IgD-negative memory B cell (primary cell): ENCODE data around the gene TGDS. TPM values are rescaled to one million over a fixed set of nuclear protein-coding genes. Genes with fewer than 3 reads are reported as not detected.
"Not testable (repeated sequence)": the region's sequence is repeated elsewhere in the genome, so short reads cannot be mapped to it uniquely, and the experiment has no call there.

Experiments used
- H3K27ac Mint-ChIP-seq, 3 donors: one replicate each; pipeline ENCODE4 v1.8.0; 2020 to 2022; ENCODE audit warnings: mild to moderate bottlenecking in 3 of 3, mixed read lengths in 3 of 3, moderate library complexity in 1 of 3
- H3K27me3 Mint-ChIP-seq: one replicate; pipeline ENCODE4 v1.8.0; 2021; ENCODE audit warnings: mixed read lengths
- H3K36me3 Mint-ChIP-seq: one replicate; pipeline ENCODE4 v1.8.0; 2020; ENCODE audit warnings: mild to moderate bottlenecking, mixed read lengths
- H3K4me1 Mint-ChIP-seq, 3 donors: one replicate each; pipeline ENCODE4 v1.8.0; 2020 to 2022; ENCODE audit warnings: mixed read lengths in 3 of 3, mild to moderate bottlenecking in 1 of 3
- H3K4me3 Mint-ChIP-seq, 4 donors: one replicate each; pipeline ENCODE4 v1.8.0; 2020 to 2022; ENCODE audit warnings: mild to moderate bottlenecking in 4 of 4, mixed read lengths in 4 of 4, moderate library complexity in 3 of 4
- H3K9me3 Mint-ChIP-seq, 3 donors: one replicate each; pipeline ENCODE4 v1.8.0; 2020 to 2021; ENCODE audit warnings: mixed read lengths in 3 of 3, mild to moderate bottlenecking in 1 of 3
- polyA plus RNA-seq: library from polyadenylated mRNA; unstranded; fragments of 300-500 nt; fragmentation: Illumina TruSeq; gene quantifications from one replicate; pipeline ENCODE4 v1.2.3, GENCODE V29; 2021

TGDS gene, protein sequence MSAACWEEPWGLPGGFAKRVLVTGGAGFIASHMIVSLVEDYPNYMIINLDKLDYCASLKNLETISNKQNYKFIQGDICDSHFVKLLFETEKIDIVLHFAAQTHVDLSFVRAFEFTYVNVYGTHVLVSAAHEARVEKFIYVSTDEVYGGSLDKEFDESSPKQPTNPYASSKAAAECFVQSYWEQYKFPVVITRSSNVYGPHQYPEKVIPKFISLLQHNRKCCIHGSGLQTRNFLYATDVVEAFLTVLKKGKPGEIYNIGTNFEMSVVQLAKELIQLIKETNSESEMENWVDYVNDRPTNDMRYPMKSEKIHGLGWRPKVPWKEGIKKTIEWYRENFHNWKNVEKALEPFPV
- polyA plus RNA-seq = 9.5 TPM

DNA sequence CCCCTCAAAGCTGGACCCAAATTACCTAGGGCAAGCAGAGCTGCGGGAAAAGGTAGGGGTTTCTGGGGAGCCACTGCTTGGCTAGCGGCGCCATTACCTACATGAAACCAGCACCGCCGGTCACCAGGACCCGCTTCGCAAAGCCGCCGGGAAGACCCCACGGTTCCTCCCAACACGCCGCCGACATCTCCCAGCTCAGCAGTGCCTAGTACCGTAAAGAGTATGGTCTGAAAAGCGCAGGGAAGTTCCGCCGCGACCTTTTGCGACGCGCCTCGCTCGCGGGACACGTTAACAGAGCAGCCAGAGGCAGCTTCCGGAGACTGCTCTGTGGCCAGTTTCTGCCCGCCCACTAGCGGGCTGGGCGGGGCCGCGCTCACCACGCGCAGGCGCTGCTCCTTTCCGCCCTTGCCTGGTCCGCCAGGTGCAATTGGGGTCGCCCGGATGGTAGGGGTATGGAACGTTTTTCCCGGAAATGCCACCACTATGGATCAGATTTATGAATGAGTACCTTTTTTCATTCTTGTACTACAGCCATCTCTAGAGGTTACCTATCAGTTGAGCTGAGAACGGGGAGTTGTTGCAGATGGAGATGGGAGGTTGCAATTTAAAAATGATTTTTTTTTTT lies at the start of gene TGDS:
TGDS (minus strand) TSS at position 203 of the 625 bp plus-strand sequence; CDS start at position 187, 16 bp downstream.
- H3K27me3 Mint-ChIP-seq = no peaks in the 10 kb centered on the region
- H3K4me3 Mint-ChIP-seq = peak within 1 kb of the TSS; percentile 93 to 97 (median 96)
- no peaks in the 10 kb centered on the region for H3K9me3 Mint-ChIP-seq
- peaks cover 1% of the 10 kb centered on the region for H3K36me3 Mint-ChIP-seq
- peaks cover 27 to 31% (median 28%) of the 10 kb centered on the region in 3 donors for H3K4me1 Mint-ChIP-seq
- peak within 1 kb of the TSS; percentile 88 to 94 (median 89) for H3K27ac Mint-ChIP-seq

DNA sequence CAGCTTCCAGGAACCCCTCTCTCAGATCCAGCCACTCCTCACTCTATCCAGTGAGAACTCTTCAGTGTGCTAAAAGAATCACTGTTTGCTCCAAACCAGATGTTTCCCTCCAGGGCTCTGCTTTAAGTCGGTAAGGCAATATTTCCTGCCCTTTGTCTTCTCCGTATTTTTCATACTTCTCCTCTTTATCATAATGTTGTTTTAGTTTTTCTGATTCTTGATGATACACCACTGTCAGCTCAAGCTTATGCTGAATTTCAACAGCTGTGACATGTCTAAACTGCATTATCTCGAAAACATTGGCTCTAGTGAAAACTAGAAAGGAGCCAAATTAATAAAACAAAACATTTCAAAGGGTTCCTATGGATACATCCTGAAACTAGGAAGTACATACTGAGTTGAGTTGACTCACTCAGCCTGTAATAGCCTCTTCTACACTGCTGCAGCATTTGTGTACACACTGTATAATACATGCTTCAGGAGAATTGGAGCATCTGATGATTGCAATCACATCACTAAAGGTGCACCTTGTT lies 45.5 kb upstream of the TGDS start:
- Mint-ChIP-seq H3K27ac (peak overlapping the region in 1 of 3 donors; percentile 27), H3K4me3 (no peak overlapping the region), H3K9me3 (peaks cover 0 to 4% (median 2%) of the 10 kb centered on the region in 3 donors), H3K4me1 (no peaks in the 10 kb centered on the region), H3K36me3 (no peaks in the 10 kb centered on the region), H3K27me3 (peaks cover 9% of the 10 kb centered on the region)

DNA sequence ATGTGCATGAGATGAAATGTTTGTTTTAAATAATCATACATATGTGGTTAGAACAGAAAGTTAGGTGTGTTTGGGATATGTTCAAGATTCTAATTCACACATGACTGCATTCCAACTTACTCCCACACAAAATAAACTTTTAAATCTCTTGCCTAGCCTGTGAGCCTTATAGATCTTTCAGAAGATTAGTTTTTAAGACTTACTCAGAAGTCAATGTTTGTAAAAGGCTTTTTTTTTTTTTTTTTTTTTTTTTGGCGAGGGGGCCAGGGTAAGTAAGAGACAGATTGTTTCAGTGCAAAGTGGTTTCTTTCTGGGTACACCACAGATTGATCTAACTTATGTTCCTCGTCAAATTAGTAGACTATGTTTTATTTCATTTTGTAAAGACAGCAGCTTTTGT lies 44.8 kb upstream of the TGDS start:
- H3K36me3 Mint-ChIP-seq = no peaks in the 10 kb centered on the region
- H3K4me1 Mint-ChIP-seq = no peaks in the 10 kb centered on the region
- peaks cover 9% of the 10 kb centered on the region for H3K27me3 Mint-ChIP-seq
- H3K4me3 Mint-ChIP-seq = no peak overlapping the region
- H3K9me3 Mint-ChIP-seq = peaks cover 0 to 4% (median 2%) of the 10 kb centered on the region in 3 donors
- H3K27ac Mint-ChIP-seq = no peak overlapping the region

DNA sequence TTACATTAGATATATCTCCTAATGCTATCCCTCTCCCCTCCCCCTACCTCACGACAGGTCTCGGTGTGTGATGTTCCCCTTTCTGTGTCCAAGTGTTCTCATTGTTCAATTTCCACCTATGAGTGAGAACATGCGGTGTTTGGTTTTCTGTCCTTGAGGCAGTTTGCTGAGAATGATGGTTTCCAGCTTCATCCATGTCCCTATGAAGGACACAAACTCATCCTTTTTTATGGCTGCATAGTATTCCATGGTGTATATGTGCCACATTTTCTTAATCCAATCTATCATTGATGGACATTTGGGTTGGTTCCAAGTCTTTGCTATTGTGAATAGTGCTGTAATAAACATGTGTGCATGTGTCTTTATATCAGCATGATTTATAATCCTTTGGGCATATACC lies 41.7 kb upstream of the TGDS start:
- not testable (repeated sequence) for H3K4me1 Mint-ChIP-seq, H3K27me3 Mint-ChIP-seq, H3K4me3 Mint-ChIP-seq, H3K27ac Mint-ChIP-seq, H3K9me3 Mint-ChIP-seq, H3K36me3 Mint-ChIP-seq

DNA sequence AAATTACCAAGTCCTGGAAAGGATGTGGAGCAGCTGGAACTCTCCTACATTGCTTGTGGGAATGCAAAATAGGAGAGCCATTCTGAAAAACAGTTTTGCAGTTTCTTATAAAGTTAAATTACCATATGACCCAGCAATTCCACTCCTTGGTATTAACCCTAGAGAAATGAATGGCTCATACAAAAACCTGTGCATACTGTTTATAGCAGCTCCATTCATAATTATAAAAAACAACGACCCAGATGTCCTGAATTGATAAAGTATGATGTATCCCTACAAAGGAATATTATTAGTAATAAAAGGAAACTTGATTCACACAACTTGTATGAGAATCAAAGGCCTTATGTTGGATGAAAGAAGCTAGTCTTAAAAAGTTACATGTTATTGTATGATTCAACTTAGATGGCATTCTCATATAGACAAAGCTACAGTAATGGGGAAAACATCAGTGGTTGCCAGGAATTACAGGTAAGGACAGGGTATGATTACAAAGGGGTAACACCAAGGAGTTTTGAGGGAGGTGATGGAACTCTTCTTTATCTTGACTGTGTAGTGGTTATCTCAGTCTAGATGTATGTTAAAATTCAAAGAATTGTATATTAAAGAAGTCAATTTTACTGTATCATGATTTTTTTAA lies 41.1 kb upstream of the TGDS start:
- no peaks in the 10 kb centered on the region for H3K4me1 Mint-ChIP-seq
- H3K27me3 Mint-ChIP-seq = peaks cover 2% of the 10 kb centered on the region
- H3K36me3 Mint-ChIP-seq = no peaks in the 10 kb centered on the region
- no peak overlapping the region for H3K27ac Mint-ChIP-seq
- H3K4me3 Mint-ChIP-seq = no peak overlapping the region
- peaks cover 0 to 4% (median 3%) of the 10 kb centered on the region in 3 donors for H3K9me3 Mint-ChIP-seq

DNA sequence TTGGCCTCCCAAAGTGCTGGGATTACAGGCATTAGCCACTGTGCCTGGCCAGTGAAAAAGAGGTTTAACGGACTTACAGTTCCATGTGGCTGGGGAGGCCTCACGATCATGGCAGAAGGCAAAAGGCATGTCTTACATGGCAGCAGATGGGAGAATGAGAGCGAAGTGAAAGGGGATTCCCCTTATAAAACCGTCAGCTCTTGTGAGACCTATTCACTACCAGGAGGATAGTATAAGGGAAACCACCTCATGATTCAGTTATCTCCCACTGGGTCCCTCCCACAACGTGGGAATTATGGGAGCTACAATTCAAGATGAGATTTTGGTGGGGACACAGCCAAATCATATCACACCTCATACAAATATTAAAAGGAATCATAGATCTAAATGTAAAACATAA lies 40.1 kb upstream of the TGDS start:
- H3K27ac Mint-ChIP-seq, H3K27me3 Mint-ChIP-seq, H3K36me3 Mint-ChIP-seq, H3K4me3 Mint-ChIP-seq, H3K4me1 Mint-ChIP-seq, H3K9me3 Mint-ChIP-seq: not testable (repeated sequence)

DNA sequence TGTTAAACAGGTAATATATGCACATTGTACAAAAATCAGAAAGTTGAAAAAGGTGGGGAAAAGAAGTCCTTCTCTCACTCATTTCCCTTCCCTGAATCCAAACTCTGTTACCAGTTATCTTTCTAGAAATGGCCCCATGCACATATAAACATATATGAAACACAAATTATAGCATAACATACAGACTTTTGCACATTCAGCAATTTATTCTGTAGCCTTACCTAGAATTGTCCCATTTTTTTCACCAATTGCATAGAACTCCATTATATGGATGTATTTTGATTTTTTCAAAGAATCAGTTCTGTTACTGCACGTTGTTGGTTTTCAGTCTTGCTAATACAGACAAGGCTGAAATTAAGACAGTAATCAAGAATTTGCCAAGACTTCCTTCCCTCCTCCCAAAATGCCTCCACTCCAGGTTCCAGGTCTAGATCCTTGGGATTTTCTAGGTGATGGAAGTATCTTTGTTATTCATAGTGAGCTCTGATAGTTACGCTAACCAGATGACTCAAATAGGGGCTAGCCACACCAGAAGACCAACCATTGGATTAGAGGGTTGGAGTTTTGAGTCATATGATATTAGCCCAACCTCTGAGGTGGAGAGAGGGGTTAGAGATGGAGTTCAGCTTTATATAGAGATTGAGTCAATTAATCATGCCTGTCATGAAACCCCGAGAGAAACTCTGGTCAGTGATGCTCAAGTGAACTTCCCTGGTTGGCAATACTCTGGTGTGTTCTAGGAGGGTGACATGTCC lies 36.5 kb upstream of the TGDS start:
- Mint-ChIP-seq H3K27ac (peak overlapping the region in 1 of 3 donors; percentile 34), H3K4me1 (no peaks in the 10 kb centered on the region), H3K36me3 (no peaks in the 10 kb centered on the region), H3K27me3 (no peaks in the 10 kb centered on the region), H3K9me3 (peaks cover 0 to 1% (median 0%) of the 10 kb centered on the region in 3 donors), H3K4me3 (no peak overlapping the region)

DNA sequence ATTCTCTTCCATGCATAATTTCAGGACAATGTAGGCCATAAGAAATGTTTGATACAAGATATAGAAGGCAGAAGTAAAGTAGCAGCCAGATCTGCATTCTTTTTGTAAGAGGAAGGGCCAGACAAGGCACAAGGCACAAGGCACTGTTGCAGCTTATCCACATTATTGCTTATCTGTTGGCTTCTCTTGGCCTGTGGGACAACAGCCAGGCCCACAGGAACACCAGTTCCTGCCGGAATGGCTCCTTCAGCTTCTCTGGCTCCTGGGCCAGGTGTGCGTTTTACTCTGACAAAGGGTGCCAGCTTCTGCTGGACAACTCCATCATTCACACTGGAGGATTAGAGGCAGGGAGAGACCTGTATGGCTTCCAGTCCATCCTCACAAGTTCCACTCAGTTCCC lies 34.9 kb upstream of the TGDS start:
- Mint-ChIP-seq H3K27me3 (no peaks in the 10 kb centered on the region), H3K4me3 (no peak overlapping the region), H3K36me3 (no peaks in the 10 kb centered on the region), H3K27ac (no peak overlapping the region), H3K4me1 (no peaks in the 10 kb centered on the region), H3K9me3 (peaks cover 0 to 1% (median 0%) of the 10 kb centered on the region in 3 donors)

DNA sequence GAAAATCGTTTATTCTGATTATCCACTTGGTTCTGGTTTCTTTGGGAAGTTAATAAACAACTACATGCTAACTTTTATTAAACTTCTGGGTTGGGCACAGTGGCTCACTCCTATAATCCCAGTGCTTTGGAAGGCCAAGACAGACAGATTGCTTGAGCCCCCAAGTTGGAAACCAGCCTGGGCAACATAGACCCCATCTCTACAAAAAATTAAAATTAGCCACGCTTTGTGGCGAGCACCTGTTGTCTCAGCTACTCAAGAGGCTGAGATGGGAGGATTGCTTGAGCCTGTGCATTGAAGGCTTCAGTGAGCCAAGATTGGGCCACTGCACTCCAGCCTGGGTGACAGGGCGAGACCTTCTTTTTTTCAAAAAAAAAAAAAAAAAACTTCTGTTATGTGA lies 27.4 kb upstream of the TGDS start:
- no peak overlapping the region for H3K4me3 Mint-ChIP-seq
- peaks cover 7% of the 10 kb centered on the region for H3K36me3 Mint-ChIP-seq
- no peaks in the 10 kb centered on the region for H3K9me3 Mint-ChIP-seq
- H3K27me3 Mint-ChIP-seq = no peaks in the 10 kb centered on the region
- no peak overlapping the region for H3K27ac Mint-ChIP-seq
- no peaks in the 10 kb centered on the region for H3K4me1 Mint-ChIP-seq

DNA sequence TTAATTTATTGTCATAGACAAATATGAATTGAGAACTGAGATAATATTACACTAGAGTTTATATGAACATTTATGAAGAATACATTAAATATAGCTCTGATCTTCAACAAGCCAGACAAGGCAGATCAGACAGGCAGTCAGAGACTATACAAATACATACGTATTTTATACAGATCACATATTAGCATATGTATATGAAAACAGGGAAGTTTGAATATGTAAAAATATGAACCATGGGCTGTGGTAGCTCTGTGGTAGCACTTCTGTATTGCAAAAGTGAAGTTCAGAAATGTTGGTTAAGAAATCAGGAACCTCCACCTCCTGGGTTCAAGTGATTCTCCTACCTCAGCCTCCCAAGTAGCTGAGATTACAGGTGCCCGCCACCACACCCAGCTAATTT lies 26.4 kb upstream of the TGDS start:
- no peak overlapping the region for H3K4me3 Mint-ChIP-seq
- H3K36me3 Mint-ChIP-seq = peaks cover 7% of the 10 kb centered on the region
- H3K27me3 Mint-ChIP-seq = no peaks in the 10 kb centered on the region
- H3K4me1 Mint-ChIP-seq = peaks cover under 1 to 3% (median under 1%) of the 10 kb centered on the region in 3 donors
- H3K9me3 Mint-ChIP-seq = no peaks in the 10 kb centered on the region
- no peak overlapping the region for H3K27ac Mint-ChIP-seq

DNA sequence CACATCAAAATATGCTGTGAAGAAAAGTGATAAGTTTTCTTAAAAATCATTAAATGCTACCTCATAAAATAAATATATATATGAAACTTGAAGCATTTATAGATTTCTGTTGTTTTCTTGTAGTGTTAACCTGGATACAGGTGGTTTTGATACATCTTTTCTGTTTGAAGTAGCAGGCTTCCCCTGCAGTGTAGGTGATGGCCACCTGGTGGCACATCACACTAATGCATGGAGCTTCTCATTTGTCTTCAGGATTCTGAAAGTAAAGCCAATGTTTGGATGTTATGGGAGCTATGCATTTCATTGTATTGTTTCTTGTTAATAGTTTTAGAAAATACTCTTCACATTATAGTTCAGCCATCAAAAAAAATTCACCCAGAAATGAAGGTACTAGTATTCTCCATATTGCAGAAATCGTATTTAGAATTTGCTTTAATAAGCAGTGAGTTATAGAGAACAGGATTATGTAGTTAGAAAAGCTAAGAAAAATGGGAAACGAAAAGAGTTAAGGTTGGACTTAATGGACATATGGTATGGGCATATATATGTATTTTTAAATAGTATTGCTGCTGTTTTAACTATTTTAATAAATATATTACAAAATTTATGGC lies 24.4 kb upstream of the TGDS start:
- H3K27me3 Mint-ChIP-seq = no peaks in the 10 kb centered on the region
- no peak overlapping the region for H3K27ac Mint-ChIP-seq
- H3K4me3 Mint-ChIP-seq = no peak overlapping the region
- peaks cover 2 to 10% (median 4%) of the 10 kb centered on the region in 3 donors for H3K4me1 Mint-ChIP-seq
- peaks cover 7% of the 10 kb centered on the region for H3K36me3 Mint-ChIP-seq
- no peaks in the 10 kb centered on the region for H3K9me3 Mint-ChIP-seq

DNA sequence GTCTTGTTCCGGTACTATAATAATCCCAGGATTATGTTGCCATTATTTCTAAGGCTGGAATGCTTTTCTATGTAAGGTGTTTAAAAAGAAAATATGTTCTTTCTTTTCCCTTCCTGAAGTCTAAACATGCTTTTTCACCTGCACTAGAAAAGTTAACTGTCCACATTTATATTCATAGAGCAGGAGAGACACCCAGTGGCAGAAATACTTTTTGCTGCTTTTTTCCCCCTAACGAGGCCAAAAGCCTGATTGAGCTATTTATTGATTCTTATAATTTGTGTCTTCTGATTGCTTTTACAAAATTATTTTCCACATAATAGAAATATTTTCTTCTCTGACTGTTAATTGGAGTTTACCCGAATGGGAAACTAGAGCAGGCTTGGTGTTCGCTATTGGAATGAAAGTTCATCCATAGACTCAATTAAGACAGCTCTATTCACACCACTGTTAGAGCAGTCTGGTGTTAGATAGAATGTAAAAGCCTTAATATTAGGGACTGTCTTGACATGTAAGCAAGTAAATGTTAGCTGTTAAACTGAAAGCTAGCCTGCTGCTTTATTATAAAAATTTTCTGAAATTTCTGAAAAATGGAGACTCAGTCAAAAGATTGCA lies 21.5 kb upstream of the TGDS start:
- no peaks in the 10 kb centered on the region for H3K27me3 Mint-ChIP-seq
- H3K4me3 Mint-ChIP-seq = no peak overlapping the region
- H3K4me1 Mint-ChIP-seq = peaks cover 3 to 15% (median 4%) of the 10 kb centered on the region in 3 donors
- no peak overlapping the region for H3K27ac Mint-ChIP-seq
- no peaks in the 10 kb centered on the region for H3K9me3 Mint-ChIP-seq
- H3K36me3 Mint-ChIP-seq = peaks cover 4% of the 10 kb centered on the region

DNA sequence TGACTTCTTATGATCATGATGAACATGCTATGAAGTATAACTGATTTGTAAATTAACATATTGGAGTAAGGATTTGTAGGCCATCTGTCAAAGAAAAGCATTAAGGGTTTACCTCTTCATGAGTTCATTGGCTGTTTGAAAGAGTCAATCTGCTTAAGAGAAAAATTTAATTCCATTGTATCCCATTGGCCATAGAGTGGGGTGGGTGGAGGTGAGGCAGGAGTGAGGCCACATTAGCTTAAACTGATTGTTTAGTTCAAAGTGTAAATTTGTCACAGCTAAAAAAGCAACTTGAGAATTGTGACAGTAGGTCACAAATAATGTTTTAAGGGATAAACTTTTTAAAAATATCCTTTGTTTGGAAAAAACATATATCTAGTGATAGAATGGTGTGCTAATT lies 17.1 kb upstream of the TGDS start:
- Mint-ChIP-seq H3K4me1 (peaks cover 4 to 15% (median 5%) of the 10 kb centered on the region in 3 donors), H3K4me3 (no peak overlapping the region), H3K36me3 (no peaks in the 10 kb centered on the region), H3K27ac (no peak overlapping the region), H3K9me3 (no peaks in the 10 kb centered on the region), H3K27me3 (no peaks in the 10 kb centered on the region)

DNA sequence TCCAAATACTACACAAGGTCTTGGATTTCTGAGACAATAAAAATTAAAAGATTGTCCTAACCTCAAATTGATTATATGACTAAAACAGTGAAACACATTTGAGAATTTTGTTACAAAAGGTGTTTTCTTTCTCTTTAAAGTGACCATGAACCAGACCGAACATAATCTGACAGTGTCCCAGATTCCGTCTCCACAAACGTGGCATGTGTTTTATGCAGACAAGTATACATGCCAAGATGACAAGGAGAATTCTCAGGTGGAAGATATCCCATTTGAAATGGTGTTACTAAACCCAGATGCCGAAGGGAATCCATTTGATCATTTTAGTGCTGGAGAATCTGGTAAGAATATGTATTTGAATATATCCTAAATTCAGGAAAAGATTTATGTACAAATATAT lies 16.1 kb upstream of the TGDS start:
- Mint-ChIP-seq H3K9me3 (no peaks in the 10 kb centered on the region), H3K4me1 (peaks cover 3 to 14% (median 5%) of the 10 kb centered on the region in 3 donors), H3K36me3 (no peaks in the 10 kb centered on the region), H3K4me3 (no peak overlapping the region), H3K27ac (no peak overlapping the region), H3K27me3 (no peaks in the 10 kb centered on the region)
